SK-N-SH treated with all-trans-retinoic acid at 6 μM for 48 hours (cell line): ENCODE results near the gene TYSND1.

Experiments
- ISL1 ChIP-seq: fragments of 250-450 bp; sonication (Bioruptor Pico); IDR thresholded peaks from 2 replicates; pipeline ENCODE4 v2.1.2; 2022; ENCODE audit warnings: mild to moderate bottlenecking, moderate library complexity
- TSHZ2 ChIP-seq: fragments of 250-450 bp; sonication (Bioruptor Pico); IDR thresholded peaks from 2 replicates; pipeline ENCODE4 v1.5.0; 2020; ENCODE audit warnings: mild to moderate bottlenecking, moderate library complexity

- no peak for TF ChIP-seq TSHZ2 (CRISPR knock-in tag)
- no peak for TF ChIP-seq ISL1 (CRISPR knock-in tag)
These were observed 44.9 kb upstream of the TYSND1 start for GRCh38 chr10:70191161-70191971.
